ENCODE data around the gene PIK3AP1. TPM values are rescaled to one million over a fixed set of nuclear protein-coding genes. Genes with fewer than 3 reads are reported as not detected.
"Not testable (repeated sequence)": the region's sequence is repeated elsewhere in the genome, so short reads cannot be mapped to it uniquely, and the experiment has no call there.

Gene PIK3AP1
- total RNA-seq, 2 experiments from 2014 or later = 0.72 to 1.1 TPM

- Mint-ChIP-seq H3K27ac (no peak overlapping the region), H3K27me3 (no peaks in the 10 kb centered on the region), H3K36me3 (ENCODE audit: low read depth) (peaks cover 19% of the 10 kb centered on the region), H3K4me1 (peaks cover 35% of the 10 kb centered on the region), H3K4me3 (no peak overlapping the region), H3K9me3 (no peaks in the 10 kb centered on the region)
- ChIA-PET CTCF (no interaction called here), POLR2A (no interaction called here)
- no peak for DNase-seq
Observed at GRCh38 chr10:96584035-96584434, 136.3 kb downstream of the PIK3AP1 start.

- Mint-ChIP-seq H3K27ac (no peak overlapping the region), H3K27me3 (no peaks in the 10 kb centered on the region)
Observed at GRCh38 chr10:96579133-96579532, 141.2 kb downstream of the PIK3AP1 start.

GRCh38 chr10:96578633-96579032 lies 141.7 kb downstream of the PIK3AP1 start:
- POLR2A ChIA-PET = no interaction called here

More at GRCh38 chr10:96579133-96579532, 141.2 kb downstream of the PIK3AP1 start:
- Mint-ChIP-seq H3K9me3 (no peaks in the 10 kb centered on the region), H3K36me3 (ENCODE audit: low read depth) (peaks cover 31% of the 10 kb centered on the region), H3K4me1 (peaks cover 35% of the 10 kb centered on the region), H3K4me3 (no peak overlapping the region)
- CTCF ChIA-PET = no interaction called here
- POLR2A ChIA-PET = no interaction called here
- no peak for DNase-seq

GRCh38 chr10:96578022-96578421 lies 142.3 kb downstream of the PIK3AP1 start:
- Mint-ChIP-seq H3K27ac (no peak overlapping the region), H3K9me3 (no peaks in the 10 kb centered on the region), H3K4me3 (no peak overlapping the region), H3K27me3 (no peaks in the 10 kb centered on the region), H3K36me3 (ENCODE audit: low read depth) (peaks cover 42% of the 10 kb centered on the region), H3K4me1 (peaks cover 28% of the 10 kb centered on the region)
- POLR2A ChIA-PET = no interaction called here
- DNase-seq = no peak
- CTCF ChIA-PET = no interaction called here

More at GRCh38 chr10:96578633-96579032, 141.7 kb downstream of the PIK3AP1 start:
- CTCF ChIA-PET = no interaction called here
- Mint-ChIP-seq H3K4me3 (no peak overlapping the region), H3K27ac (no peak overlapping the region), H3K27me3 (no peaks in the 10 kb centered on the region), H3K9me3 (no peaks in the 10 kb centered on the region), H3K4me1 (peaks cover 30% of the 10 kb centered on the region), H3K36me3 (ENCODE audit: low read depth) (peaks cover 36% of the 10 kb centered on the region)
- no peak for DNase-seq

GRCh38 chr10:96577069-96577468 lies 143.2 kb downstream of the PIK3AP1 start:
- Mint-ChIP-seq H3K4me3 (no peak overlapping the region), H3K27ac (no peak overlapping the region), H3K36me3 (ENCODE audit: low read depth) (peaks cover 47% of the 10 kb centered on the region), H3K4me1 (peaks cover 28% of the 10 kb centered on the region), H3K27me3 (no peaks in the 10 kb centered on the region), H3K9me3 (no peaks in the 10 kb centered on the region)
- ChIA-PET CTCF (interaction anchor here (0.6 to 0.7 kb wide), 3 partner anchors 11 to 240 kb away, joined by 3 to 6 read pairs (median 3); no protein-coding TSS in a partner anchor), POLR2A (no interaction called here)
- DNase-seq = no peak

GRCh38 chr10:96576277-96576980 lies 143.9 kb downstream of the PIK3AP1 start:
- ChIA-PET CTCF (interaction anchor here (0.6 to 0.7 kb wide), 3 partner anchors 10 to 240 kb away, joined by 3 to 6 read pairs (median 3); no protein-coding TSS in a partner anchor), POLR2A (no interaction called here)
- no peak overlapping the region for H3K27ac Mint-ChIP-seq
- H3K4me3 Mint-ChIP-seq = no peak overlapping the region
- peaks cover 22% of the 10 kb centered on the region for H3K4me1 Mint-ChIP-seq
- H3K9me3 Mint-ChIP-seq = no peaks in the 10 kb centered on the region
- no peaks in the 10 kb centered on the region for H3K27me3 Mint-ChIP-seq
- H3K36me3 Mint-ChIP-seq (ENCODE audit: low read depth) = peaks cover 44% of the 10 kb centered on the region
- DNase-seq = no peak

GRCh38 chr10:96574564-96574963 lies 145.8 kb downstream of the PIK3AP1 start:
- H3K4me3 Mint-ChIP-seq, H3K9me3 Mint-ChIP-seq, DNase-seq, H3K27me3 Mint-ChIP-seq, CTCF ChIA-PET, POLR2A ChIA-PET, H3K27ac Mint-ChIP-seq: not testable (repeated sequence)
- Mint-ChIP-seq H3K4me1 (peaks cover 16% of the 10 kb centered on the region), H3K36me3 (ENCODE audit: low read depth) (peaks cover 39% of the 10 kb centered on the region)

- DNase-seq = no peak
- Mint-ChIP-seq H3K36me3 (ENCODE audit: low read depth) (peaks cover 39% of the 10 kb centered on the region), H3K4me3 (no peak overlapping the region), H3K9me3 (no peaks in the 10 kb centered on the region), H3K4me1 (peaks cover 22% of the 10 kb centered on the region), H3K27ac (no peak overlapping the region), H3K27me3 (no peaks in the 10 kb centered on the region)
- CTCF ChIA-PET = no interaction called here
- POLR2A ChIA-PET = no interaction called here
Observed at GRCh38 chr10:96573036-96573435, 147.3 kb downstream of the PIK3AP1 start.

GRCh38 chr10:96570983-96571964 lies 149.0 kb downstream of the PIK3AP1 start:
- Mint-ChIP-seq H3K4me3 (no peak overlapping the region), H3K27me3 (no peaks in the 10 kb centered on the region), H3K4me1 (peaks cover 23% of the 10 kb centered on the region), H3K9me3 (no peaks in the 10 kb centered on the region), H3K27ac (no peak overlapping the region), H3K36me3 (ENCODE audit: low read depth) (peaks cover 39% of the 10 kb centered on the region)
- DNase-seq = no peak
- ChIA-PET CTCF (interaction anchor here (1.2 kb wide), 1 partner anchor 9 kb away, joined by 3 read pairs; no protein-coding TSS in a partner anchor), POLR2A (no interaction called here)

- H3K27ac Mint-ChIP-seq = no peak overlapping the region
- H3K4me1 Mint-ChIP-seq = peaks cover 28% of the 10 kb centered on the region
- no peak for DNase-seq
- H3K36me3 Mint-ChIP-seq (ENCODE audit: low read depth) = peaks cover 36% of the 10 kb centered on the region
- ChIA-PET CTCF (interaction anchor here (0.6 to 1.2 kb wide), 2 partner anchors 10 to 317 kb away, joined by 3 read pairs; no protein-coding TSS in a partner anchor), POLR2A (no interaction called here)
- no peaks in the 10 kb centered on the region for H3K27me3 Mint-ChIP-seq
- H3K9me3 Mint-ChIP-seq = no peaks in the 10 kb centered on the region
- H3K4me3 Mint-ChIP-seq = no peak overlapping the region
Observed at GRCh38 chr10:96570511-96570910, 149.8 kb downstream of the PIK3AP1 start.

GRCh38 chr10:96568402-96568801 lies 151.9 kb downstream of the PIK3AP1 start:
- POLR2A ChIA-PET = no interaction called here
- Mint-ChIP-seq H3K9me3 (no peaks in the 10 kb centered on the region), H3K4me1 (peaks cover 26% of the 10 kb centered on the region), H3K36me3 (ENCODE audit: low read depth) (peaks cover 22% of the 10 kb centered on the region), H3K27ac (no peak overlapping the region), H3K27me3 (no peaks in the 10 kb centered on the region), H3K4me3 (no peak overlapping the region)
- no peak for DNase-seq
- CTCF ChIA-PET = no interaction called here

GRCh38 chr10:96565774-96566173 lies 154.5 kb downstream of the PIK3AP1 start:
- no peak for DNase-seq
- Mint-ChIP-seq H3K36me3 (ENCODE audit: low read depth) (peaks cover 20% of the 10 kb centered on the region), H3K9me3 (no peaks in the 10 kb centered on the region), H3K4me3 (no peak overlapping the region), H3K27me3 (no peaks in the 10 kb centered on the region), H3K27ac (no peak overlapping the region), H3K4me1 (peaks cover 25% of the 10 kb centered on the region)
- CTCF ChIA-PET = interaction anchor here (1.4 kb wide), 1 partner anchor 11 kb away, joined by 3 read pairs; no protein-coding TSS in a partner anchor
- POLR2A ChIA-PET = no interaction called here

Measured in activated CD4-positive, alpha-beta T cell treated with anti-CD3 and anti-CD28 coated beads, Interleukin-2, amount 10 ng/mL, durations not matched to agents 7 days and 5 days (primary cell).